ENCODE data around the gene GALNT2.
A peak's percentile ranks its signal among the peaks of the same experiment; 100 is the strongest.

Gene GALNT2

DNA sequence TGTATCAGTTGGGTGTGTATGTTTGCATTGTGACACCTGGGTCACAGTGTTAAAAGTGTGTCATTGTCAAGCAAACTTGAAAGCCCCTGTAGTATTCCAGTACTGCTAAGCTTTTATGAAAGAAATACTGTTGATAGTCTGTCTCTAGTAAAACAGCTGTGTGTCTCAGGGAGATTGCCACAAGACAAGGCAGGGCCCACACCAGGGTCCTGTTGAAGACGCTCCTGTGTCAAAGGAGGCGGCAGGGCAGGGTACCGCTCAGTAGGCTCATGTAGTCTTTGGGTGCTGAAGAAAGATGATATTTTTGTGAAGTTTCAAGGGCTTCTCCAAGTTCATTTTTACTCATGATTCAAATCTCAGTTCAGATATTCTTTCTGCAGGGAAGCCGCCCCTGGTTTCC lies 132.5 kb downstream of the GALNT2 start:
- no peak overlapping the region for H3K27ac Mint-ChIP-seq
- H3K9me3 Mint-ChIP-seq = no peaks in the 10 kb centered on the region
- no peak overlapping the region for H3K4me3 Mint-ChIP-seq
- DNase-seq (no peak), ATAC-seq (replicated peaks) (no peak)
- H3K4me1 Mint-ChIP-seq = peaks cover 11 to 18% of the 10 kb centered on the region in 2 donors
- H3K27me3 Mint-ChIP-seq = no peaks in the 10 kb centered on the region
- H3K36me3 Mint-ChIP-seq = peaks cover 34 to 52% of the 10 kb centered on the region in 2 donors

DNA sequence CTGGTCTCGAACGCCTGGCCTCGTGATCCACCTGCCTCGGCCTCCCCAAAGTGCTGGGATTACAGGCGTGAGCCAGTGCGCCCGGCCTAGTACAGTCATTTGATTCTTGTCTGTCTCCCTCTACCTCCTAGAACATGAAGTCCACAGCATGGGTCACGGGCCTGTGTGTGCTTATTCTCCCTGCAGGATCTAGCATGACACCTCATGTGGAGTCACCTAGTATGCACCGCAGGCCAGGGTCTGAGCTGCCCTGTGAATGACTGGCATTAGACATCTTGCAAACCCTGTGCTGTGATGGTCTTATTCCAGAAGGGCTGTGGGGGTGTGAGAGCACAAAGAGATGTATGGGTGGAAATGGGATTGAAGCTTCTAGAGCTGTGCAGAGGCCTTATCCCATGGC lies 133.2 kb downstream of the GALNT2 start:
- peaks cover 34 to 51% of the 10 kb centered on the region in 2 donors for H3K36me3 Mint-ChIP-seq

DNA sequence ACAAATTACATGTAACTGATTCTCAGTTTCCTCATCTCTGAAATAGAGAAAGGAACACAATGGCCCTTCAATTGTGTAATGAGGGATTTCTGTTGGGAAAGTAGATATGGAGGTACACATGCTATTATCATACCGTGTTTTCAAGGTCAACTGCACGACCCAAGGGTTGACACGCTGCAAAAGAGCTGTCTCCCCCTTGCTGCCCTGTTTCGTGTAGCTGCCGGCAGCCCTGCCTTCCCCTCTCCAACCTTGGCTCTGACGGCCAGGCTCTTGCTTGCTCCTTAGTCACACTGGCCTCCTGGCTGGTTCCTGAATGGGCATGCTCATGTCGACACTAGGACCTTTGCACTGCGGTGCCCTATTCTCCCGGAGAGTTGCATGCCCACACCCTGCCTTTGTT lies 134.4 kb downstream of the GALNT2 start:
- Mint-ChIP-seq H3K9me3 (no peaks in the 10 kb centered on the region), H3K36me3 (peaks cover 37 to 52% of the 10 kb centered on the region in 2 donors), H3K4me3 (no peak overlapping the region), H3K4me1 (peaks cover 11 to 12% of the 10 kb centered on the region in 2 donors), H3K27ac (no peak overlapping the region), H3K27me3 (no peaks in the 10 kb centered on the region)
- DNase-seq = no peak
- no peak for ATAC-seq (replicated peaks)

More for the DNA sequence above, 133.2 kb downstream of the GALNT2 start:
- no peak for DNase-seq
- Mint-ChIP-seq H3K4me1 (peaks cover 12 to 15% of the 10 kb centered on the region in 2 donors), H3K27ac (peak overlapping the region; percentile 31), H3K27me3 (no peaks in the 10 kb centered on the region), H3K9me3 (no peaks in the 10 kb centered on the region), H3K4me3 (no peak overlapping the region)
- ATAC-seq (replicated peaks) = no peak

DNA sequence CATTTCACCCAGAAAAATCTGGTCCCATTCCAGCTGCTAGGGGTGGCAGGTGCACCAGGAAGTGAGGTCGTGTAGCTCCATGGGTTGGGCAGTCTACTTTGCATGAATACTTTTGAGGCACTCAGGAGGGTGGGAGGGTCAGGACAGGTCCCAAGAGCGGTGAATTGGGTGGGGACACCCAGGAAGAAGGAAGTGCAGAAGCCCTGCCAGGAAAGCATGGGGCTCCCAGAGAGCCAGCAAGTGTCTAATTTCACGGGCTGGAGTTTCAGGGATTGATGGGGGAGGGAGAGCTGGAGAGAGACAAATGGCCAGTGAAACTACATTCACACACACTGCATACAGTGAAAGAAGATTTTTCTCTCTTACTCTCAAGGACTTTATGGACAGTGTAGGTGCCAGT lies 137.8 kb downstream of the GALNT2 start:
- Mint-ChIP-seq H3K4me3 (no peak overlapping the region), H3K36me3 (peaks cover 33 to 61% of the 10 kb centered on the region in 2 donors), H3K27me3 (no peaks in the 10 kb centered on the region), H3K9me3 (no peaks in the 10 kb centered on the region), H3K27ac (peak overlapping the region; percentile 81), H3K4me1 (peaks cover 27 to 41% of the 10 kb centered on the region in 2 donors)
- ATAC-seq (replicated peaks) = no peak
- no peak for DNase-seq

DNA sequence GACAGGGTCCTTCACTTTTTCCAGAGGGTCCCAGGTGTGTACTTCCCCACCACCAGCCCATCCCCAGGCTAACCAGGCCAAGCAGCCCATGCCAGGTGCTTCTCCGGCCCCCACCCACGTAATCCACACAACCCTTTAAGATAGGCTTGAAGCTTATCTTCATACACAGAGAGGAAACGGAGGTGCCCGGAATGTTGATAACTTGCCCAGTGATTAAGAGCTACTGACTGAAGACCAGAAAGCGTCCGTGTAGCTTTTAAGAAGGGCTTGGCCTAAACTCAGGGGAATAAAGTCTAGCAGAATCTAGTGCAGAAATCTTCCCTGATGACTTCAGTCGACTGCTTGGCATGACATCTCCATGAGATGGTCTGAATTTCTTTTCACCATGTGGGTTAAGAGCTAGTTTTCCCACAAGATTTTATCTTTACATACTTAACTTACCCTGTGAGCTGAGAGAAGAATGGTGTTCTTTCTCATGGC lies 138.7 kb downstream of the GALNT2 start:
- Mint-ChIP-seq H3K27ac (no peak overlapping the region), H3K27me3 (no peaks in the 10 kb centered on the region), H3K36me3 (peaks cover 35 to 61% of the 10 kb centered on the region in 2 donors), H3K9me3 (no peaks in the 10 kb centered on the region), H3K4me1 (peaks cover 31 to 50% of the 10 kb centered on the region in 2 donors), H3K4me3 (no peak overlapping the region)
- DNase-seq (no peak), ATAC-seq (replicated peaks) (no peak)

DNA sequence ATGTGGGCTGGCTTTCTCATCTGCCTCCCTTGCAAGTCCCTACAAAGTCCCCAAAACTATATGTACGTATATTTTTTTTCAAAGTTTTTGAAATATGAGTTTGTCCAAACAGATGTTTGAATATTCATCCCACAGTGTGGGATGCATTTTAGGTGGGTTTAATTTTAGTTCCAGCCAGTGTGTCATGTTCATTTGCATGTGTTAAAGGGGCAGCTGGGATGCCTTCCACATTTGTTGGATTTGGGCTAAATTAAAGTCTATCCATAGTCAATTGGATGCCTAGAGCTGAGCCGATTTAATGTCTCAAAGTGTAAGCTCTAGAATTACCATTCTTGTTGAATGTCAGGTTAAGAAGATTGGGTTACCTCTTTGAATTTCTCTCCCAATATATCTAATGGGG lies 139.2 kb downstream of the GALNT2 start:
- Mint-ChIP-seq H3K27me3 (no peaks in the 10 kb centered on the region), H3K27ac (no peak overlapping the region), H3K4me3 (no peak overlapping the region), H3K4me1 (peaks cover 36 to 54% of the 10 kb centered on the region in 2 donors), H3K36me3 (peaks cover 37 to 63% of the 10 kb centered on the region in 2 donors), H3K9me3 (no peaks in the 10 kb centered on the region)
- no peak for DNase-seq
- ATAC-seq (replicated peaks) = no peak

DNA sequence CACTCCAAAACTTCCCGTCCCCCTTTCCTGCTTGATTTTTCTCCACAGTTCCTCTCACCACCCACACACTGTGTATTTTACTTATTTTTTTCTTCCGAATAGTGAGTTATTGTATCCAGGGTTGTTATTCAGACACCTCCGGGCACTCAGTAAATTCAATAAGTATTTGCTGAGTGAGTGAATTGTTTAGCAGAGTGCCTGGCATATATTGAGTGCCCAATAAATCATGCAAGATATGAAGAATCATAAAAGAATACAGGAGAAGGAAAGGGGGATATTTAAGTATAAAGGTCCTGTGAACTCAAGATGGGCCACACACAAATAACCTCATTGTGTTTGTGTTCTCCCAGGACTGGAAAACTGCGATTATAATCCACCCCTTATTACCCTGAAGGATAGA lies 139.9 kb downstream of the GALNT2 start:
- no peak for DNase-seq
- Mint-ChIP-seq H3K27ac (peak overlapping the region; percentile 10), H3K36me3 (peaks cover 35 to 62% of the 10 kb centered on the region in 2 donors), H3K4me1 (peaks cover 39 to 56% of the 10 kb centered on the region in 2 donors), H3K27me3 (no peaks in the 10 kb centered on the region), H3K9me3 (no peaks in the 10 kb centered on the region), H3K4me3 (no peak overlapping the region)
- ATAC-seq (replicated peaks) = no peak

DNA sequence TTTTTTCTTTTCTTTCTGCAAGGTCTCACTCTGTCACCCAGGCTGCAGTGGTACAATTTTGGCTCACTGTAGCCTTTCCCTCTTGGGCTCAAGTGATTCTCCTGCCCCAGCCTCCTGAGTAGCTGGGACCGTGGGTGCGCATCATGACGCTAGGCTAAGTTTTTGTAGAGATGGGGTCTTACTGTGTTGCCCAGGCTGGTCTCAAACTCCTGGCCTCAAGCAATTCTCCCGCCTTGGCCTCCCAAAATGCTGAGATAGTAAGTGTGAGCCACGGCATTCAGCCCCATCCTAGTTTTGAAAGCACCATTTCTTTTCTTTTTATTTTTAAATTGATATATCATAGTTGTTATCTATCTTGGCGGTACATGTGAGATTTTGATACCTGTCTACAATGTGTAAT lies 140.6 kb downstream of the GALNT2 start:
- Mint-ChIP-seq H3K36me3 (peaks cover 35 to 60% of the 10 kb centered on the region in 2 donors), H3K4me3 (no peak overlapping the region), H3K27ac (no peak overlapping the region), H3K4me1 (peaks cover 43 to 62% of the 10 kb centered on the region in 2 donors), H3K27me3 (no peaks in the 10 kb centered on the region), H3K9me3 (no peaks in the 10 kb centered on the region)
- no peak for ATAC-seq (replicated peaks)
- DNase-seq = no peak

DNA sequence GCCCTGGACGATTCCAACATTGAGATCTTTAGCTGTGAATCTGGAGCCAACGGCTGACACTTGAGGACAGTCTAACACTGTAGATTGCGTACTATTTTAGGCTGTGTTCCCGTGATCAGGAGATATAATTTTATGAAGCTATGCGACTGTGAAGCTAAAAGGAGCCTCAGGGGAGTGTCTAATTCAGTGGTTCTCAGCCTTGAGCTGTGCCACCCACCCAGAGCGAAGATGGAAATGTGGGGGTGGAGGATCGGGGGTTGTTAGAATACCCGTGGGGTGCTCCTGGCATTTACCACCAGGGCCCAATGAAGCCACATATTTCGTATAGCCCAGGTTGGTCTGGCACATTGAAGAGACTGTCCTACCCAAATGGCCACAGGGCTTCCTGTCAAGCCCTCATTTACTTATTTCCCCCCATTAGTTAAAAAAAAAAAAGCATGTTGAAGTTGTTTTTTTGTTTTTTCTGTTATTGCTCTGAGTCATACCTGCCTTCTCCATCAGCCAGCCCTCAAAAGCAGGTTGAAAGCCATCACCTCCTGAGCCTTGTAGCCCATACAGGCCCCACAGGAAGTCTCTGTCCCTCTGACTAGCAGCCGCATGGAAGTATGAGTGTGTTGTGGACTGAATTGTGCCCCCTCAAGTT lies 141.7 kb downstream of the GALNT2 start:
- DNase-seq (peak; percentile 63), ATAC-seq (replicated peaks) (peak; percentile 70 to 71)
- peaks cover 30 to 54% of the 10 kb centered on the region in 2 donors for H3K36me3 Mint-ChIP-seq
- no peaks in the 10 kb centered on the region for H3K9me3 Mint-ChIP-seq
- H3K27ac Mint-ChIP-seq = peak overlapping the region; percentile 98
- H3K4me1 Mint-ChIP-seq = peaks cover 53 to 74% of the 10 kb centered on the region in 2 donors
- no peaks in the 10 kb centered on the region for H3K27me3 Mint-ChIP-seq
- peak overlapping the region; percentile 28 to 70 for H3K4me3 Mint-ChIP-seq

DNA sequence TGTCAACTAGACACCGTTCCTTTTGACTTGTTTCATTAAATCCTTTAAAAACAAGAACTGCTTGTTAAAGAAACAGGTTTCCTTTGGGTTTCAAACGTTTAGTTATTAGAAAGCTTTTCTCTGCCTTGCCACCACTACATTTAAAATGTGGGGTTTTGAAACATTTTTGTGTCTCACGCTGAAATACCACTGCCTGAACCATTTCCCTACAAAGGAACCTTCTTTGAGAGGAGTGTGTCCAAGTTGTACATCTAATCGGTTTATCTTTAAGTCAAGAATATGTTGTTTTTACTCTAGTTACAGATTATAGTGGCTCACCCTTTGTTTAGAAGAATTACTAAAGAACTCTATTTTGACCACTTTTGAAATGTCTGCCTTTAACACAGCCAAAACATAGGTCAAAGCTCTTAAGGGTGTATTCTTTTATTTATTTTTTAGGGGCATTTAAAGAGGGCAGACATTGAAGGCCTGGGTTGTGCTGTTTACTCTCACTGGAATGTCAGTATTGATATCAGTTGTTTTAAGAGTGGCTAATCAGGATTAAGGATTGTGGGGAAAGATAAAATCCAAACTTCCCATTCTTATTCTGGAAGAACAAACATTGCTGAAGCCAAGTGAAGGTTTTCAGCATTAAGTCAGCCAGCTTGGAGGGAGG lies 143.4 kb downstream of the GALNT2 start:
- Mint-ChIP-seq H3K9me3 (peaks cover 0 to 5% of the 10 kb centered on the region in 2 donors), H3K4me3 (peak overlapping the region in 1 of 2 donors; percentile 22), H3K27me3 (no peaks in the 10 kb centered on the region), H3K4me1 (peaks cover 60 to 86% of the 10 kb centered on the region in 2 donors), H3K36me3 (peaks cover 26 to 52% of the 10 kb centered on the region in 2 donors), H3K27ac (peak overlapping the region; percentile 98)
- ATAC-seq (replicated peaks) (no peak), DNase-seq (no peak)

DNA sequence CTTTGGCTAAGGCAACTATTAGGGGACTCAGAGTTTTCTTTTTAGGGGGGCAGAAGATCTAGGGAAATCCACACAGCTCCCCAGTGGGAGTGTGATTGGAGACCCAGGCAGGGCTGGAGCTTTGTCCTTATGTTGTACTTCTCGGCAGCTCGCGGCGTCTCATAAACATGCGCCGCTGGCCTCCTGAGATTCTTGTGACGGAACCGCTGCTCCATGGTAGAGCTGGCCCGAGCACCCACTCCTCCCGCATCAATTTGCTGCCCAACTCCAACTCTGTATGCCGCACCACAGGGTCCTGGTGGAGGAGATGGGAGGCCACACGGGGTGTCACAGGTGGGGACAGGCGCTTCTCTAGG lies 143.9 kb downstream of the GALNT2 start:
- peaks cover 63 to 91% of the 10 kb centered on the region in 2 donors for H3K4me1 Mint-ChIP-seq
- no peaks in the 10 kb centered on the region for H3K27me3 Mint-ChIP-seq
- ATAC-seq (replicated peaks) = no peak
- peaks cover 21 to 48% of the 10 kb centered on the region in 2 donors for H3K36me3 Mint-ChIP-seq
- peak overlapping the region; percentile 98 for H3K27ac Mint-ChIP-seq
- peaks cover 0 to 5% of the 10 kb centered on the region in 2 donors for H3K9me3 Mint-ChIP-seq
- DNase-seq = no peak
- H3K4me3 Mint-ChIP-seq = peak overlapping the region in 1 of 2 donors; percentile 22

DNA sequence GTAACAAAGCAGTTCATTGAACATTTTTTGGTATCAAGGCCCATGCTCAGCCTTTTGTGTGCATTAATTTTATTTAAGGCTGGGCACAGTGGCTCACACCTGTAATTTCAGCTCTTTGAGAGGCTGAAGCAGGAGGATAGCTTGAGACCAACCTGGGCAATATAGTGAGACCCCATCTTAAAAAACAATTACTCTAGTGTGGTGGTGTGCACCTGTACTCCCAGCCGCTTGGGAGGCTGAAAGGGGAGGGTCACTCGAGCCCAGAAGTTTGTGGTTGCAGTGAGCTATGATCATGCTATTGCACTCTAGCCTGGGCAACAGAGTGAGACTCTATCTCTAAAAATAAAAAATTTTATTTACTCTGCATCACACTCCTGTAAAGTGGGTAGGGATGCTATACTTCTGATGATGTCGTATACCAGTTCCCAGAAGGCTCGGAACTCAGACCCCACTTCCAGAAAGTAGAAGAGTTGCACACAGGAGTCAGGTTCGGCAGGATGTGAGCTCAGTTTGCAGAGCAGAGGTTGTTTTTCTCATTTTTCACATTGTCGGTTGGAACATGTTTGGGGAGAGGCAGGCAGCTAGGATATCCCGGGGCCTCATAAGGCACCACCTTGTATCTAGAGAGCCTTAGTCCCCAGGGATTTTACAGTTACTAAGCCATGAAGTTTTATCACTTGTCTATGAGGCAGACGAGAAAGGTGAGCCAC lies 144.6 kb downstream of the GALNT2 start:
- Mint-ChIP-seq H3K27ac (peak overlapping the region; percentile 98), H3K4me3 (peak overlapping the region; percentile 82 to 83), H3K9me3 (peaks cover 0 to 5% of the 10 kb centered on the region in 2 donors), H3K4me1 (peaks cover 68 to 96% of the 10 kb centered on the region in 2 donors), H3K36me3 (peaks cover 20 to 48% of the 10 kb centered on the region in 2 donors), H3K27me3 (no peaks in the 10 kb centered on the region)
- ATAC-seq (replicated peaks) = no peak
- DNase-seq = no peak

DNA sequence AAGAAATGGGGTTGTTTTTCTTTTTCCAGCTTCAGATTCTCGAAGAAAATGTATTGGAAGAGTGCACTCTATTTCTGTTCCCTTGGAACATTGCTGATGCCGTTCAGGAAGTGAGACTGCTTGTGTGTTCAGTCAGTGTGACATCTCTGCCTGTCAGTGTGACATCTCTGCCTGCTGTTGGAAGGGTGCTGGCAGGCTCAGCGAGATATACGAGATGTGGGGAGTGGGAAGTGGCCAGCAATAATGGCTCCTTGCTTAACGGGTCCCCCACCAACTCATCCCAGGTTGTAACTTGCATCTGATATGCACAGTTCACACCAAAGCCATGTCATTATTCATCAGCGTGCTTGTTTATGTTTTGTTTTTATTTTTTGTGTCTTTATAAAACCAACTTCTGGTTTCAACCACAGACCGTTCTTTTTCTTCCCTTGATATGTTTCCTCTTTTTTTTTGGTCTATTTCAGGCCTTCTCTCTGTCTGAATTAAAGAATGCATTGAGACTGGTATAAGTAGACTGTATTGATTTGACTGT lies 145.4 kb downstream of the GALNT2 start:
- no peaks in the 10 kb centered on the region for H3K27me3 Mint-ChIP-seq
- ATAC-seq (replicated peaks) = peak; percentile 45 to 49
- peak overlapping the region; percentile 91 for H3K27ac Mint-ChIP-seq
- peaks cover 25 to 48% of the 10 kb centered on the region in 2 donors for H3K36me3 Mint-ChIP-seq
- H3K4me3 Mint-ChIP-seq = peak overlapping the region; percentile 82 to 83
- peak; percentile 52 for DNase-seq
- H3K4me1 Mint-ChIP-seq = peaks cover 70 to 97% of the 10 kb centered on the region in 2 donors
- H3K9me3 Mint-ChIP-seq = peaks cover 2 to 5% of the 10 kb centered on the region in 2 donors

DNA sequence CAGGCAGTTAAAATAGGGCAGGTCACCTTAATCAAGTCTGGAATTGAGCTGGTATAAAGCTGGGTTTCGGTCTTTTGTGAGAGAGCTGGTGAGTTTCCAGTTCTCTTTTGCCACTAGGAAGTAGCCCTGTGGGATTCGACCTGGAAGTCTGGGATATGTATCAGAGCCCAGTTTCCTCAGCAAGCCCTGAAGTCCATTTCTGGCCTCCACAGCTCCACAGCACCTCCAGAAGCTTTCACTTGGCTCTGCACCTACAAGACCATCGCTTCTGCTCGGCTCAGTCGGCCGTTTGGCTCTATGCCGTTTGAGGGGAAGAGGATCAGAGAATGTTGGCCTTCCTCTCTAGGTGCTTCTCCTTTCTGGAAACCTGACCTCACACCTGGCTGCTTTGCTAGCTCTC lies 148.0 kb downstream of the GALNT2 start:
- peaks cover 2 to 5% of the 10 kb centered on the region in 2 donors for H3K9me3 Mint-ChIP-seq
- ATAC-seq (replicated peaks) = no peak
- peaks cover 34 to 60% of the 10 kb centered on the region in 2 donors for H3K36me3 Mint-ChIP-seq
- H3K27me3 Mint-ChIP-seq = no peaks in the 10 kb centered on the region
- H3K4me1 Mint-ChIP-seq = peaks cover 72 to 92% of the 10 kb centered on the region in 2 donors
- H3K4me3 Mint-ChIP-seq = no peak overlapping the region
- no peak for DNase-seq
- H3K27ac Mint-ChIP-seq = peak overlapping the region; percentile 38

All from stimulated activated naive B cell treated with anti-CD40 and anti-IgM and Interleukin-4, amounts not matched to agents 10 μg/mL and 1 μg/mL and 100 μg/mL, for 72 hours (primary cell).